Effector CD4-positive, alpha-beta T cell (primary cell): ENCODE results near the gene RABGAP1L.
"Not testable (repeated sequence)": the region's sequence is repeated elsewhere in the genome, so short reads cannot be mapped to it uniquely, and the experiment has no call there.

Experiments
- DNase-seq: peaks from one replicate; pipeline ENCODE4 v3.0.0-alpha.2; 2020

Gene RABGAP1L

GRCh38 chr1:174682419-174683008 lies 523.2 kb downstream of the RABGAP1L start:
- no peak for DNase-seq

- DNase-seq, result no peak
Measured at GRCh38 chr1:174686213-174686612, 526.9 kb downstream of the RABGAP1L start.

GRCh38 chr1:174689524-174689923 lies 530.2 kb downstream of the RABGAP1L start:
- DNase-seq, result no peak

- no peak for DNase-seq
Measured at GRCh38 chr1:174690266-174690665, 530.9 kb downstream of the RABGAP1L start.

- no peak for DNase-seq
Measured at GRCh38 chr1:174692313-174692712, 533.0 kb downstream of the RABGAP1L start.

GRCh38 chr1:174693085-174693484 lies 533.8 kb downstream of the RABGAP1L start:
- no peak for DNase-seq

GRCh38 chr1:174693539-174693938 lies 534.2 kb downstream of the RABGAP1L start:
- not testable (repeated sequence) for DNase-seq

GRCh38 chr1:174696026-174696821 lies 536.9 kb downstream of the RABGAP1L start:
- no peak for DNase-seq

GRCh38 chr1:174700314-174700713 lies 541.0 kb downstream of the RABGAP1L start:
- no peak for DNase-seq

GRCh38 chr1:174700775-174701174 lies 541.5 kb downstream of the RABGAP1L start:
- no peak for DNase-seq

- DNase-seq, result no peak
Measured at GRCh38 chr1:174701565-174701964, 542.2 kb downstream of the RABGAP1L start.

GRCh38 chr1:174702011-174702410 lies 542.7 kb downstream of the RABGAP1L start:
- no peak for DNase-seq

GRCh38 chr1:174703309-174703708 lies 544.0 kb downstream of the RABGAP1L start:
- no peak for DNase-seq

GRCh38 chr1:174704300-174704699 lies 545.0 kb downstream of the RABGAP1L start:
- no peak for DNase-seq

GRCh38 chr1:174710868-174711845 lies 551.8 kb downstream of the RABGAP1L start:
- DNase-seq, result no peak

- not testable (repeated sequence) for DNase-seq
Measured at GRCh38 chr1:174711848-174712247, 552.5 kb downstream of the RABGAP1L start.

- no peak for DNase-seq
Measured at GRCh38 chr1:174712541-174712940, 553.2 kb downstream of the RABGAP1L start.

- DNase-seq, result no peak
Measured at GRCh38 chr1:174713796-174714195, 554.5 kb downstream of the RABGAP1L start.

- no peak for DNase-seq
Measured at GRCh38 chr1:174719194-174719593, 559.9 kb downstream of the RABGAP1L start.

- no peak for DNase-seq
Measured at GRCh38 chr1:174720618-174721017, 561.3 kb downstream of the RABGAP1L start.

GRCh38 chr1:174721246-174721645 lies 561.9 kb downstream of the RABGAP1L start:
- no peak for DNase-seq

GRCh38 chr1:174723816-174724215 lies 564.5 kb downstream of the RABGAP1L start:
- DNase-seq, result no peak

- no peak for DNase-seq
Measured at GRCh38 chr1:174724219-174724618, 564.9 kb downstream of the RABGAP1L start.
